ENCODE measurements around the gene MUC20.
"Not testable (repeated sequence)": the region's sequence is repeated elsewhere in the genome, so short reads cannot be mapped to it uniquely, and the experiment has no call there.

MUC20 gene

DNA sequence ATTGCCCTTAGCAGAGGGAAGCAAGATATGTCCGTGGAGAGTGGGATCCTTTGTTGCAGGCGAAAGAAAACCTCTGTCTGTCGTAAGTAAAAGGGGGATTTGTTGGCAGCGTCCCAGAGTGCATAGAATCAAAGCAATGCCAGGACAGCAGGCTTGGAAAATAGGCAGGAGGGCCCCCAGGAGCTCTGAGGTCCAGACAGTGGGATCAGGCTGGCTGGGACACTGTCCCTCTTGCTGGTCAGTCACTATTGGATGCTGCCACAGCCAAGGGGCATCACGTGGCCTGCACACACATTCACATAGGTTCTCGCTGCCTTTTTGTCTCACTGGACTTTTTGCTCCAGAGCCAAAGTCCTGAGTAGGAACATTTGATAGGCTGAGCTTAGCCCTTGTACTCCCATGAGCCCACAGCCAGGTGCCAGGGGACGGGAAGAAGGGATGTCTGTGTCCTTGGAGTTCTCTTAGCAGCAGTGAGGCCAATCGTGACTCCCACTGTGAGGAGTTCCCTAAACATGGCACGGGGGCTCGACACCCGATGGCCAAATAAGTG, 10.7 kb downstream of the MUC20 start:
- no peak for DNase-seq

DNA sequence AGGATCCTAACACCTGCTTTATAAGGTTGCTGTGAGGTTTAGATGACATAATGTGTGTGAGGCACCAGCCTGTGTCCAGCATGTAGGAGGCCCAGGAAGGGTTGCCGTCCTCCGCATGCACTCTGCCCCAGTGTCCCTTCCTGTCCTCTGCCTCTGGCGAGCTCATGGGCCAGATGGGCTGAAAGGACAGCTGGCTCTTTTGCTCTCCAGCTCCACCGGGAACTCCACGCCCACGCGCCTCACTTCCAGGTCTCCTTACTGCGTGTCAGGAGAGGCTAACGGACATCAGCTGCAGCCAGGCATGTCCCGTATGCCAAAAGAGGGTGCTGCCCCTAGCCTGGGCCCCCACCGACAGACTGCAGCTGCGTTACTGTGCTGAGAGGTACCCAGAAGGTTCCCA, 12.2 kb downstream of the MUC20 start:
- DNase-seq, result no peak

DNA sequence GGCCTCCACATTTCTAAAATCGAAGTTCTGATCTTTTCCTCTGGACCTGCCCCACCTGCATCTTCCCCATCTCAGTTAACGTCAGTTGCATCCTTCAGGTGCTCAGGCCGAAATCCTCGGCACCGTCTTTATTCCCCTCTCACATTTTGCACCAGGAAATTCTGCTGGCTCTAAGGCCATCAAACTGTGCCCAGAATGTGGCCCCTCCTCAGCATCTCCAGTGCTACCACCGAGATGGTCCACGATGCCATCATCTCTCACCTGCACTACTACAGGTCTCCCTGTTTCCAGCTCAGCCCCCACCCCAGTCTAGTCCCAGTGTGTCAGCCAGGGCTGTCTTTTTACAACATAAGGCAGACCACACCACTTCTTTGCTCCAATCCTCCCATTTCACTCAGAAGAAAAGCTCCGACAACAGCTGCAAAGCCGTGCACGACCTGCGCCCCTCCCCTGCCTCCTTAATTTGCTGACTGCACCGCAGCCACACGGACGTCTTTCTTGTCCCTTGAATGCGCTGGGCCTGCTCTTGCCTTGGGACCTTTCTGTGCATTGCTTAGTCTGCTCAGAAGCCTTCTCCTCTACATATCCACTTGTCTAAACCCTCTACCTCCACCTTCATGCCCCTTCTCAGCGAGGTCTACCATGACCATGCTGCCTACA, 14.4 kb downstream of the MUC20 start:
- DNase-seq, result no peak

DNA sequence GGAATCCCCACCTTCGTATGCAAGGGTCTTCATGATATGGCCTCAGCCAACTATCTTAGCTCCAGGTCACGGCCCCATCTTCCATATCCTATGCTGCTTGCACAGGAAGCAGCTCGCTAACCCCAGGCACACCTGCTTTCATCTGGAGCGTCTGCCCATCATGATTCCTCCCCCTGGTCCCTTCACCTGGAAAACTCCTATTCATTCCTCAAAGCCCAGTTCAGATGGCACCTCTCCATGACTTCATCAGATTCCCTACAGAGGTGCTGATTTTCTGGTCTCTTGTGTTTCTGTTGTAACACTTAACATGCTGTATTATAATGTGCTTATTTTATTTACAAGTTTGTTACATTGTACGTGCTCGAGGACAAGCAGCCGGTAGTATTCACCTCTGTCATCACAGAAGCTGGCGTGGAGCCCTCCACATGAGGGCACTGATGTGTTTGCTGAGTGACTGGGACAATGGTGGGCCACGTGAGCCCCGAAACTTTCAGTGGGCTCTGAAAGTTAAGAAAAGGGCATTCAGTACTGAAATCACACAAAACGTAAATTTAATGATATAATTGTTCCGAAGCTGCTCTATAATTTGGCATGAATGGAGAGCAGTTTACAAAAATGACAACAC, 16.2 kb downstream of the MUC20 start:
- DNase-seq, result no peak

DNA sequence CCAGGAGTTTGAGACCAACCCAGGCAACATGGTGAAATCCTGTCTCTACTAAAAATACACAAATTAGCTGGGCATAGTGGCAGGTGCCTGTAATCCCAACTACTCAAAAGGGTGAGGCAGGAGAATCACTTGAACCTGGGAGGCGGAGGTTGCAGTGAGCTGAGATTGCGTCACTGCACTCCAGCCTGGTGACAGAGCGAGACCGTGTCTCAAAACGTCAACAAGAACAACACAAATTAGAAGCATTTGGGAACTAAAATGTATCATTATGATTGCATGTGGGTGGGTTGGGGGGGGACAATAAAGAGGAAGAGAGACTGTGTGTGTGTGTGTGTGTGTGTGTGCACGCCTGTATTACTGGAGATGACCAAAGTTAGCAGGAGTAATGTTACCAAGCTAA, 17.0 kb downstream of the MUC20 start:
- not testable (repeated sequence) for DNase-seq

DNA sequence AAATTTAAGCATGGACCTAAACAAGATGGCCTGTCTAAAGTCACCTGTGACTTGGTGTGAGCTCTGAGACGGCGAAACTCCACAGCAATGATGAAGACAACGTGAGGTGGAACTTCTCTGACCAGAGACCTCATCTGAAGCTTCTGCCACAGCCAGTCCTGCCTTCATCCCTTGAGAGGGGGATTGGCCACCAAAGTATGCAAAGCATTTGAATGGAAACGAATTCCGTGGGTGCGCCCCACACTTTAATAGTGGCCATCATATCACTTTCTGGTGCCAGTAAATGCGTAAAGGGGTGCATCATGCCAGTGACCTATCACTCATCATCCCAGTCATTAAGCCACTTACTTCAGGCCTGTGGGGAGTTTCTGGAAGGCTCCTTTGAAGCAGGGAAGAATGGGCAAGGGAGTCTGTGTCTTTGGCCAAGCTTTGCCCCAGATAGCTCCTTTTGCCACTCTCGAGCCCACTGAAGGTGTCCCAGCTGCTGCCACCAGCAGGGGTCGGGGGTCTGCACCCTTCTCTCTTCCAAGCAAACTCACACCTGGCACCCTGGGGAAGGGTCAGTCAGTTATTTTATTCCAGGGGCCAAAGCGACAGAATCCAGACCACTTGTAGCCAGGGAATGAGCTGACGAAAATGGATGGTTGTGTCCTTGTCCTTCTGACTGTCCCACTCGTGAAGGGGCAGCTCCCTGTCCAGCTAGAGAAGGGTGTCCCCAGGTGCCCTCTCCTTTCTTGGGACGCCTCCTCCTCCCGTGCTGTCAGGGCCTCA, 17.7 kb downstream of the MUC20 start:
- DNase-seq, result no peak

DNA sequence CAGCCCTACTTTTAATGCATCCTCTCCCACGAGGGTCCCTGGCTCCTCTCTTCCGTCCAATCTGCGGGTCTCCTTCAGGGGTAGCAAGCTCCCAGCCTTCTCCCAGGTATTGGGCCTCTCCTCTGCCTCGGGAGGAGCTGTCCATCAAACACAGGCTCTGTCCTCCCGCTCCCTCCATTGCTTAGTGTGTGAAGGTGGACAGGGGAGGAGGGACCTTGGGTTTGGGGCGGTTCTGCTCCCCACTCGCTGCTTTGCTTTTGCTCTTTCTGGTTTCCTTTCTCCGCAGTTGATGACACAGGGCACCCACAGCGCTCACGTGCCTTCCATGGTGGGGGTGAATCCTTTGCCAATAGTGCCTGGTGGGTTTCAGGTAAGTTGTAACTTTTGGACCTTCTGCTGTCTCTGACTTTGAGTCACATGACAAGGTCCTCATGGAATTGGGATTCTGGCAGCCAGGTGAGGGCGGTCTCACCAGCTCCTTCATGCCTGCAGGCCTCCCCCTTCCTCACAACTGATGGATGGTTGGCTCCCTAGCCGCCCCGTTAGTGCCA, 18.9 kb downstream of the MUC20 start:
- no peak for DNase-seq

DNA sequence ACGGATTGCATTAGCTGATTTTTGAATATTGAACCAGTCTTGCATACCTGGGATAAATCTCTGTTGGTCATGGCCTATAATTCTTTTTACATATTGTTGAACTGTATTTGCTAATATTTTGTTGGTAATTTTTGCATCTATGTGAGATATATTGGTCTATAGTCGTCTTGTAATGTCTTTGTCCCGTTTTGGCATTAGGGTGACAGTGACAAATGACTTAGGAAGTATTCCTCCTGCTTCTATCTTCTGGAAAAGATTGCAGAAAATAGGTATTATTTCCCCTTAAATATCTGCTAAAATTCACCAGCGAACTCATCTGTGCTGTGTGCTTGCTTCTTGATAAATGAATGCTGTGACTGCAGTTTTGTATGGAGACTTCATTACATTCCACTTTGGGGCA, 23.7 kb downstream of the MUC20 start:
- DNase-seq, result no peak

DNA sequence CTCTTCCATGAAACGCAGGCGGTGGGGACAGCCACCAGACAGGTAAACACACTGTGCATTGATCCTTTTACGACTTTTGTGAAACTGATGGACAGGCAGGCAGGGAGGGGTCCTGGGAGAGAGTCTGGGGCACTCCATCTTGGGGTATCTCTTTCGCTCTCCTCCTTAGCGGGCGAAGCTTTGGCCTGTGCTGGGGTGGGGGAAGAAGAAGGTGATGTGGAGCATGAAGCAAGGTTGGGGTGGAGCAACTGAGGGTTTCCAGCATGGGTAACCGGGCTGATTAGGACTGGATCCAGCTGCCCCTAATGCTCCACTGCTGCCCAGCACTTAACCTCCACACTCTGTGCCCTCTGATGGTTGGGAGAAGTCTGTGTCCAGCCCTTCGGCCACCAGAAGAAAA, 25.6 kb downstream of the MUC20 start:
- DNase-seq, result no peak

DNA sequence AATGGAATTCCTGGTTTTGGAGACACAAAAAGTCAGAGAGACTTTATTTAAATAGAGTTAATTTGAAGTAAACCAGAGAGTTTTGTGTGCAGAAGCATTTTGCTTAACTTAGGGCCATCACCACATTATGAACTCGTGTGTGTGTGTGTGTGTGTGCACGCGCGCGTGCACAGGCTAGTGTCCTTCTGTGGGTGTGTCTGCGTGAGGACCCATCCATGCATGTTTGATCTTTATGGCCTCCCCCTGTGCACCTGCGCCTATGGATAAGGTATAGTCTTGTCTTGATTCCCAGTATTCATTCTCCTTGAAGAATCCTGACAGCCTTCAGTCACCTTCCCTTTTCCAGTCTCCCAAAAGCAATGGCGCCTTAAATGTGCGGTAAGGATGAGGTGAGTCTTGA, 26.0 kb downstream of the MUC20 start:
- no peak for DNase-seq

DNA sequence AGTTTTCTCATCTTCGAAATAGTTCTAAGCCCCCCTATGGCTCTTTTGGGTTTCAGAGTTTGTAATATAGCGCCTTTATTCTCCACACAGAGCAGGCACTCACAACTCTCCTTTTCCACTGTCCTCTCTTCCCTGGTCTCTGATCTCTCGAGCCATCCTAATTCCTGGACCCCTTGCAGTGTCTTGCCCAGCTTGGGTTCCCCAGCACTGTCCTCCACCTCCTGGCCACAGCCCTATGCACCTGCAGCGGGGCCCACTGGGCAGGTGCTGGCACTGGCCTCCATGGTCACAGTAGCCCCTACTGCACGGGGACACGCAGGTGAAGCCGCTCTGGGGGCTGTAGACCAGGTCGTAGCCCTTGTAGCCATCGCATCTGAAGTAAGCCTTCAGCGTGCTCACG, 27.9 kb downstream of the MUC20 start:
- DNase-seq, result no peak

DNA sequence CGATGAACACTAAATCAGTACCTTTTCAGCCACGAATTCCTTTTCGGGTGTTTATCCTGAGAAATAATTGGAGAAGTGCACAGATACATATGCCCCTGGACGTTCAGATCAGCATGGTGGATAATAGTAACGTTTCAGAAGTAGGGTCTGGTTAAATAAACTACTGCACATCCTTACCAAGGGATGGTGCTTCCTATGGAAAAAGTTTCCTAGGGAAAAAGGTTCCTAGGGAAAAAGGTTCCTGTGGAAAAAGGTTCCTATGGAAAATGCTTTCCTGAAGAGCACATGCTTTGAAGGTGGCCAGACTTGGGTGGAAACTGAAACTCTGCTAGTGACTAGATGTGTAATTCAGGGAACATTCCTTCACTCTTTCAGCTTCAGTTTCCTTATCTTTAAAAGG, 28.3 kb downstream of the MUC20 start:
- DNase-seq, result not testable (repeated sequence)

DNA sequence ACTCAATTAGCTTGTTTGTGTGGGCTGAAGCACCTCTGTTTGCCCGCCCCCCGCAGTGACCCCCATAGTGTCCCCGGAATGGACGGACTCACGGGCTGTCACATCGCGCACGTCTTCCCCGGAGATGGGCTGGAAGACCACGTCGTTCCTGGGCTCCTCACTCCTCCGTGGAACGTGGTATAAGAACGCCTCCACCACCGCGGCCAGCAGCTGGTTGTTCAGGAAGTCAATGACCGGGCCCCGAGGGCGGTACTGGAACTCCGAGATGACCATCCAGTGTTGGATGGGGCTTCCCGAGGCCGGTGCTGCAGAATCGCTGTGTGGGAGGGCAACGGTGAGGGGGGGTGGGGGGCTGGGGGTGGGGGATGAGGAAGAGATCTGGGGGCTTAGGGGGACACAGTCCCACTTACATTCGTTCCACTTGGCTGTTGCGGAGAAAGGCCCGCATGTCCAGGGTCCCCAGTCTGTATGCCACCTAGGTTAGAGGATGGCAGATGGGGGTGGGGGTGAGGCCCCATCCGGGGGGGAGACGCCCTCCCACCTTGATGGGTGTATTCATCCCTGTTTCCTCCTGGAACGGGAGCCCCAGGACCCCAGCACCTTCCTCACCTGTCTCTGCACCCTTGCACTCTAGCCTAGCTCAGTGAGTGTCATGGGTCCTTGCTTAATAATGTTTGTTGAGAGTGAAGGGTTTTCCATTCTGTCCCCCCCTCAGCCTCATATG, 30.2 kb downstream of the MUC20 start:
- DNase-seq, result no peak

DNA sequence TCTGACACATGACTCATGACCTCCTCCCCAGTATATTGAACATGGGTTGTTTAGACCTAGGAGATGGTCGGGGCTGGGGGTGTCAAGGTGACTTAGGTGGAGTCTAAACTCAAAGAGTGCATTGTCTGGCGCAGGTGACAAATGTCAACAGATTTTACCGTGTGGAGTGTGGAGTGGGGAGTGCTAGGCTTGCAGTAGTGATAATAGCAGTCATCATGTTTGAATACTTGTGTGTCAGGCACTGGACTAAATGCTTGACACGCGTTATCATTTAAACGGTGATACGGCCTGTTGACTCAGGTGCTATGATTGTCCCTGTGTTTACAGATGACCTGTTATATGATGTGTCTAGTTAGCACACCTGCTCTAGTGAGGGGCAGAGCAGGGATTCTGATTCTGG, 30.8 kb downstream of the MUC20 start:
- no peak for DNase-seq

DNA sequence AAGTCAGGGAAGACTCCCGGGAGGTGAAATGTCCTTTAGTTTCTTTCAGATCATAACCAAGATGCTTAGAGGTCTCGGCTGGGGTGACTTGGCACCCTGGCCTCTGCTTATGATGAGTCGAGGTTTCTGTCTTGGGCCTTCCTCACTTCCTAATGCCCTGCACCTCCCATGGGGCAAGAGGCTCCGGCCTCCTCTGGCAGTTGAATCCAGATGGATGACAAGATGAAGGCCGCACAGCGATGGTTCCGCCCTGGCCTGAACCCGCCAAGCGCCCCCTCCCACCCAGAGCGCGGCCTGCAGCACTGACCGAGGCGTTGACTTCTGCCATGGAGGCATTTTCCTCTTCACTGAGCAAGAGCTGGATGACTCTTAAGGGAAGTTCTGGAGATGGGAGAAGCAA, 31.3 kb downstream of the MUC20 start:
- DNase-seq, result no peak

DNA sequence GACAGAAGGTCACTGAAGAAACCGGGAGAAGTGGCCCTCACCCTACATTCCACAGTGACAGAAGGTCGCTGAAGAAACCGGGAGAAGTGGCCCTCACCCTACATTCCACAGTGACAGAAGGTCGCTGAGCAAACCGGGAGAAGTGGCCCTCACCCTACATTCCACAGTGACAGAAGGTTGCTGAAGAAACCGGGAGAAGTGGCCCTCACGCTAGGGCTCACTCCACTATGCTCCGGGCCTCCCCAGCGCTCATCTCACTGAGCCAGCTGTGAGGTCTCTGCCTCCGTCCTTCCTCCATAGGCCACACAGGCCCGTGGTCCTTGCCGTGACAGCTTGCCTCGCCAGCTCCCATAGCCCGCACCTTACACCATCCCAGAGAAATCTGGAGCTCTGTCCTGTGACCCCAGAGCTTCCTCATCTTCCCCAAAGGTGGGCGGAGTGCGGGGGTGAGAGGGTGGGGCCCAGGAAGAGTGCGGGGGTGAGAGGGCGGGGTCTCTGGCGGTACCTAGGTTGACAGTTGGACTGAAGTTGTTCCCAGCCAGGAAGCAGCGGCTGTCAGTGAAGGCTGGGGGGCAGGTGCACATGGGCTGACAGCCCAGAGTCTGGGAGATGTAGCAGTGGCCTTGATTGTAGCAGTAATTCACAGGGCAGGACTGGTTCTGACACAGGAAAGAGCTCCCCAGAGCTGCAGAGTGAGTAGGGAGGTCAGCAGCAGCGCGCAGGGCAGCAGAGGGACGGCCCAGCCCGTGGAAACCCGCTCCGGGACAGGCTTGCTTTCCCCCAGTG, 32.0 kb downstream of the MUC20 start:
- no peak for DNase-seq

DNA sequence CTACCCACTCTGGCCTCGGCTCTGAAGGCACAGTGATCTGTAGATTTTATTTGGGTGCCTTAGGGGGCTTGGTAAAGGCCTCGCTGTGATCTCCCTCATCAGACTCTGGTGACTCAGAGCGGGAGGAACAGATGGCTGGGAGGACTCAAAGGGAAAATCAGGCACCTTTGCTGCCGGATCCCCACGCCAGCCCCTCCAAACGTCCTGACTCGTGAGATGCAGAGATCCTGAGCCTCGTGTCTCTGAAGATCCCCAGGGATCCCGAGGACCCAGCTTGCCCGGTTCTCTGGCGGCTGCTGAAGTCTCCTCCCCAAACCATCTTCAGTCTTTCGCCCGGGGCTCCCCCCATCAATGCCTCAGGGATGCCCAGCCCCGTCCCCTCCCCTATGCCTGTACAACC, 32.8 kb downstream of the MUC20 start:
- DNase-seq, result no peak

DNA sequence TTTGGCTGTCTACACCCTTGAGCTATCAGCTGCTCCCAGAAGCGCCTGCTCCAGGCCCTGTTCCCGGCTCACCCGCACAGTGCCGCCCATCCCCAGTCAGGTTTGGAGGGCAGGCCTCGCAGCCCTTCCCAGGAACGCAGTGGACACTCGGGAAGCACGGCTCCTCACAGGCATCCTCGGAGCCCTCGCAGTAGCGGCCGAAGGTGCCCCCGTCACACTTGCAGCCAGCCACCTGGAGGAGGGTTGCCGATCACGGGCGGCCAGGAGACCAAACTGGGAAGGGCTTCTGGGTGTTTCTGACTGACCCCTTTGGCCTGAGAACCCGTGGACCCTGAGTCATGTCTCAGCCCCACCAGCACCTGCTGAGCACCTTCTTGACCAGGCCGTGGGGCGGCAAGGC, 33.4 kb downstream of the MUC20 start:
- DNase-seq, result no peak

DNA sequence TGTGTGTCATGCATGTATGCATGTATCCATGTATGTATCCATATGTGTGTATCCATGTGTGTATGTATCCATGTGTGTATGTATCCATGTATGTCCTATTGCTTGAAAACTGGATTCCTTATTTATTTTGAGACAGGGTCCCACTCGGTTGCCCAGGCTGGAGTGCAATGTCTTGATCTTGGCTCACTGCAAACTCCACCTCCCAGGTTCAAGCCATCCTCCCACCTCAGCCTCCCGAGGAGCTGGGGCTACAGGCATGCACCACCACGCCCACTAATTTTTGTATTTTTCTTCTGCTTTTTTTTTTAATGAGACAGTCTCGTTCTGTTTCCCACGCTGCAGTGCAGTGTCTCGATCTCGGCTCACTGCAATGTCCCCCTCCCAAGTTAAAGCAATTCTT, 34.1 kb downstream of the MUC20 start:
- no peak for DNase-seq

DNA sequence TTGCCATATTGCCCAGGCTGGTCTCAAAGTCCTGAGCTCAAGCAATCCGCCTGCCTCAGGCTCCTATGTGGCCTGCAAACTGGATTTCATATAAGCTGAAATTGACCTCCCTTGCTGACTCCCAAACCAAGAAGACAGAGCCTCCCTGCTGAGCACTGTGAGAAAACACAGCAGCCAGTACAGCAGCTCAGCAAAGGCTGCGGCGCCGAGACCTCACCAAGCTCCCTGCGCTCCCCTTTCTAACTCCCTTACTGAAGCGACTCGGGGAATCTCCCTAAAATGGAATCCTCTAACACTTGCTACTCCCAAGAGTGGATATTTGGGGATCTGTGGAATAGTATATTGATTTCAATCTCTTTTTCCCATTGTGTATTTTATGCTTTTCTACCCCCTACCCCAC, 34.6 kb downstream of the MUC20 start:
- DNase-seq, result no peak

DNA sequence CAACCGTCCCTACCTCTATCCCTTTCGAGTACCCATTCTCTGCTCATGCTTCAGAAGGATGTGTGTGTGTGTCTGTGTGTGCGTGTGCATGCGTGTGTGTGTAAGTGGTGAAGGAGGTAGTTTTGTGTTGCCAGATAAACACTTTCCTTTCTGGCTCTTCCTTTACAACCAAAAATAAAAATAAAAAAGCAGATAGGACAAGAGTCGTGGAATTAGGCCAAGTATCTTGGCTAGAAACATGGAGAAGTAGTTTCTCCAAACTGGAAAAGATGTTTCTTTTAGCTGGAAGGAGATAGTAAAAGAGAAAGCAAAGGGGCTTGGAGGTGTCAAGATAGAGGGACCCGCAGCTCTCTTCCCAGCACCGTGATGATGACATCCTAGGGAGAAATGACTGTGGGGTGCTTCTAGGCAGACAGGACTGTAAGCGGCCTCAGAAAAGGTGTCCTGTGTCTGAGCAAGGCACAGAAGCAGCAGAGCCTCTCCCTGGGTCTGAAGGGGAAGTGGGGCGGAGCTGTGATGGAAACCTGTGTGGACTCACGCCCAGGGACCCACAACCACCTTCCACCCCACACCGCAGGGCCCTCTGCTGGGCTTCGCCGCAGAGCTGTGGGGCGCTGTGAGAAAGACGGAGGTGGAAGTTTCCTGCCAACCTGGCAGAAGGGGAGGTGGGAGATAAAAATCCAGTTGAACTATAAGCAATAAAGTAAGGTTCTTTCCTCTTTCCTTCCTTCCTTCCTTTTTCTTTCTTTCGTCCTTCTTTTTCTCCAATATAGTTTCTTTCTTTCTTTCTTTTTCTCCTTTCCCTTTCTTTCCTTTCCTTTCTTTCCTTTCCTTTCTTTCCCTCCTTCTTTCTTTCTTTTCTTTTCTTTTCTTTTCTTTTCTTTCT, 35.3 kb downstream of the MUC20 start:
- DNase-seq, result no peak

Data from activated gamma-delta T cell treated with Interleukin-2 at 50 U/mL for 16 hours (primary cell).